ENCODE data around the gene HMG20A.

HMG20A gene

DNA sequence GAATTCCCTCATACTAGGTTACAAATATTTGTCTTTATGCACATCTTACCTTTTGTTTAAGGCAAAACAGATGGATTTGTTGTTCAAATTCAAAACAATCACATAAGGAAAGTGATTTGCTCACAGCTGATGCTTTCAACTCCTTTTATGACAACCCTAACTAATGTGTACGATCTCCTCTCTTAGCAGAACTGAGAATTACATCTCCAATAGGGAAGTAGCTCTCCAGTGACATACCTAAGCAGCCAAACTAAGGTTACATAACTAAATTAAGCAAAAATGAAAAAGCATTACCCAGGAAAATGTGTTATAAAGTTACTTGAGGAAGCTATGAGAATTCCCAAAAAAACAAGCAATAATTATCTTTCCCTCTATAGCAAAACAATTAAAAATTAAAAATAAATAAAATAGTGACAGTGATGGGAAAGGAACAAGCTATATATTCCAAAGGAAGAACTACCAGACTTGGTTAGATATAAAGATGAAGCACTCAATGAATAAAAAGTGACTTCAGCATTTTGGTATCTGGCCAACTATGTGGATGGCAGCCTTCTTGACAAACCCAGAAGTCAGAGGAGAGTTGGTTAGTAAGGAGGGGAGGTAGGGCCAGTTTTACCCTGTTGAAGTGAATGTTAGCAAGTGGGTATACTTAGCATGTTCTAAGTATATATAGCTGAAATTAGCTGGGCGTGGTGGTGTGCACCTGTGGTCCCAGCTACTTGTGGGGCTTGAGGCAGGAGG lies 33.2 kb upstream of the HMG20A start:
- Histone ChIP-seq H3K79me2 (ENCODE audit: insufficient read depth, low read length) (peaks cover 12% of the 10 kb centered on the region; the same call in 1 of the 2 replicates), H3K4me2 (ENCODE audit: low read depth, low read length, poor library complexity, severe bottlenecking) (no peak overlapping the region)

DNA sequence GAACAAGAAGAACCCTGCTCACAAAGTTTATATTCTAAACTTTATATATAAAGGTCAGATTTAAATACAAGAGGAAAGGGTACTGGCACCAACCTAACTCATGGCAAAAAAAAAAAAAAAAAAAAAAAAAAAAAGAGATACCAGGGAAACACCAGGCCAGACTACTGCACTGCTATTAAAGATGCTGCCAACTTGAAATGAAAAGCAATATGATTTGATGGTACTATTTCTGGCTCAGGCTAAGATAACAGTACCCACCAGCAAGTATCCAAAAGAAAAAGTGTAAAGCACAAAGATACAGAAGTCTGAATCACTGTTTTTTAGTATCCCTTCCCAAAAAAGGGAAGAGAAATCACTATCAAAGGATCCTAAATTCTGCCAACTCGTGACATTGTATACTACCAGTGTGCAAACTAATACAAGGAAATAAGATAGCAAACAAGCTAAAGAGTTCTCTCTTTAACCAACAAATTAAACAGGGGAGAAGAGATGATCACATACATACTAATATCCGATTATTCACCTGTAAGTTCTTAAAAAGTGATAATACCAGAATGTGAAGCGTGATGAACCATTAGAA lies 29.2 kb upstream of the HMG20A start:
- Histone ChIP-seq H3K9ac (ENCODE audit: low read depth, low read length, poor library complexity, severe bottlenecking) (no peak overlapping the region), H3K79me2 (ENCODE audit: insufficient read depth, low read length) (peaks cover 34% of the 10 kb centered on the region), H3K4me1 (ENCODE audit: insufficient read depth, low read length, poor library complexity, severe bottlenecking) (no peaks in the 10 kb centered on the region), H3F3A (ENCODE audit: low read depth) (no peaks in the 10 kb centered on the region), H3K4me2 (ENCODE audit: low read depth, low read length, poor library complexity, severe bottlenecking) (no peak overlapping the region), H3K4me3 (ENCODE audit: low read length, poor library complexity, severe bottlenecking) (no peak overlapping the region), H4K20me1 (ENCODE audit: insufficient read depth, low read length, poor library complexity, severe bottlenecking) (no peaks in the 10 kb centered on the region), H3K9me2 (replicated peaks; ENCODE audit: low read depth, low read length) (no peaks in the 10 kb centered on the region), H3K36me3 (ENCODE audit: insufficient read depth, low read length) (no peaks in the 10 kb centered on the region), H3K9me3 (ENCODE audit: insufficient read depth, low read depth, low read length) (peaks cover 16% of the 10 kb centered on the region; the same call in 1 of the 2 replicates), H2AFZ (ENCODE audit: low read length) (no peak overlapping the region), H3K27me3 (ENCODE audit: insufficient read depth, low read length, poor library complexity, severe bottlenecking) (no peaks in the 10 kb centered on the region)
- TF ChIP-seq, protein P1, sequence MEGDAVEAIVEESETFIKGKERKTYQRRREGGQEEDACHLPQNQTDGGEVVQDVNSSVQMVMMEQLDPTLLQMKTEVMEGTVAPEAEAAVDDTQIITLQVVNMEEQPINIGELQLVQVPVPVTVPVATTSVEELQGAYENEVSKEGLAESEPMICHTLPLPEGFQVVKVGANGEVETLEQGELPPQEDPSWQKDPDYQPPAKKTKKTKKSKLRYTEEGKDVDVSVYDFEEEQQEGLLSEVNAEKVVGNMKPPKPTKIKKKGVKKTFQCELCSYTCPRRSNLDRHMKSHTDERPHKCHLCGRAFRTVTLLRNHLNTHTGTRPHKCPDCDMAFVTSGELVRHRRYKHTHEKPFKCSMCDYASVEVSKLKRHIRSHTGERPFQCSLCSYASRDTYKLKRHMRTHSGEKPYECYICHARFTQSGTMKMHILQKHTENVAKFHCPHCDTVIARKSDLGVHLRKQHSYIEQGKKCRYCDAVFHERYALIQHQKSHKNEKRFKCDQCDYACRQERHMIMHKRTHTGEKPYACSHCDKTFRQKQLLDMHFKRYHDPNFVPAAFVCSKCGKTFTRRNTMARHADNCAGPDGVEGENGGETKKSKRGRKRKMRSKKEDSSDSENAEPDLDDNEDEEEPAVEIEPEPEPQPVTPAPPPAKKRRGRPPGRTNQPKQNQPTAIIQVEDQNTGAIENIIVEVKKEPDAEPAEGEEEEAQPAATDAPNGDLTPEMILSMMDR (conservative IDR thresholded peaks at IDR 0.05; ENCODE audit: low read length), result no peak
- no peak for TF ChIP-seq EZH2phosphoT487 (IDR thresholded peaks at IDR 0.05; ENCODE audit: borderline replicate concordance)

More for the DNA sequence above, 33.2 kb upstream of the HMG20A start:
- no peaks in the 10 kb centered on the region for H3F3A ChIP-seq (ENCODE audit: low read depth)
- H3K4me3 ChIP-seq (ENCODE audit: low read length, poor library complexity, severe bottlenecking), result no peak overlapping the region
- TF ChIP-seq EZH2phosphoT487 (IDR thresholded peaks at IDR 0.05; ENCODE audit: borderline replicate concordance), result no peak
- TF ChIP-seq, protein P1 (conservative IDR thresholded peaks at IDR 0.05; ENCODE audit: low read length), result no peak
- no peaks in the 10 kb centered on the region for H3K9me3 ChIP-seq (ENCODE audit: insufficient read depth, low read depth, low read length)
- no peaks in the 10 kb centered on the region for H4K20me1 ChIP-seq (ENCODE audit: insufficient read depth, low read length, poor library complexity, severe bottlenecking)
- H3K9ac ChIP-seq (ENCODE audit: low read depth, low read length, poor library complexity, severe bottlenecking), result no peak overlapping the region
- H3K36me3 ChIP-seq (ENCODE audit: insufficient read depth, low read length), result no peaks in the 10 kb centered on the region
- no peaks in the 10 kb centered on the region for H3K4me1 ChIP-seq (ENCODE audit: insufficient read depth, low read length, poor library complexity, severe bottlenecking)
- H3K9me2 ChIP-seq (replicated peaks; ENCODE audit: low read depth, low read length), result no peaks in the 10 kb centered on the region
- no peaks in the 10 kb centered on the region for H3K27me3 ChIP-seq (ENCODE audit: insufficient read depth, low read length, poor library complexity, severe bottlenecking)
- no peak overlapping the region for H2AFZ ChIP-seq (ENCODE audit: low read length)

DNA sequence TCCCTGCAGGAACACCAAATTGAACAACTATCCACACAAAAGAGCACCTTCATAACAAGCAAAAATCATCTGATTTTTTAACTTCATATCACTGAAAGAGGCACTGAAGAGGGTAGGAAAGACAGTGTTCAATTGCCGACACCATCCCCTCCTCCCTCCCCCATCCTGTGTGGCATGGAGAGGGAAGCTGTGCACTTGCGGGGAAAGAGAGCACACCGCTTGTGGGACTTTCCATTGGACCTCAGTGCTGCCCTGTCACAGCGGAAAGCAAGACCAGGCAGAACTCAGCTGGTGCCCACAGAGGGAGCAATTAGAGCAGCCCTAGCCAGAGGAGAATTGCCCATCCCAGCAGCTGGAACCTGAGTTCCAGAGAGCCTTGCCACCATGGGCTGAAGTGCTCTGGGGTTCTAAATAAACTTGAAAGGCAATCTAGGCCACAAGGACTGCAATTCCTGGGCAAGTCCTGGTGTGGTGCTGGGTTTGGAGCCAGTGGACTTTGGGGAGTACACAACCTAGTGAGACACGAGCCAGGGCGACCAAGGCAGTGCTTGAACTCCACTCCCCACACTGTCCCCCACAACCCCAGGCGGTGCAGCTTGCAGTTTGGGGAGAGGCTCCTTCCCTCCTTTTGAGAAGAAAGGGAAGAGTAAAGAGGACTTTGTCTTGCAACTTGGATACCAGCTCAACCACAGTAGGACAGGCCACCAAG lies 27.8 kb upstream of the HMG20A start:
- Histone ChIP-seq H2AFZ (ENCODE audit: low read length) (no peak overlapping the region), H3F3A (ENCODE audit: low read depth) (no peaks in the 10 kb centered on the region), H3K36me3 (ENCODE audit: insufficient read depth, low read length) (no peaks in the 10 kb centered on the region), H3K79me2 (ENCODE audit: insufficient read depth, low read length) (peaks cover 38% of the 10 kb centered on the region), H3K4me1 (ENCODE audit: insufficient read depth, low read length, poor library complexity, severe bottlenecking) (no peaks in the 10 kb centered on the region), H3K9me3 (ENCODE audit: insufficient read depth, low read depth, low read length) (peaks cover 16% of the 10 kb centered on the region; the same call in 1 of the 2 replicates), H3K4me2 (ENCODE audit: low read depth, low read length, poor library complexity, severe bottlenecking) (no peak overlapping the region), H4K20me1 (ENCODE audit: insufficient read depth, low read length, poor library complexity, severe bottlenecking) (no peaks in the 10 kb centered on the region), H3K27me3 (ENCODE audit: insufficient read depth, low read length, poor library complexity, severe bottlenecking) (no peaks in the 10 kb centered on the region), H3K4me3 (ENCODE audit: low read length, poor library complexity, severe bottlenecking) (no peak overlapping the region), H3K9me2 (replicated peaks; ENCODE audit: low read depth, low read length) (no peaks in the 10 kb centered on the region), H3K9ac (ENCODE audit: low read depth, low read length, poor library complexity, severe bottlenecking) (no peak overlapping the region)
- no peak for TF ChIP-seq EZH2phosphoT487 (IDR thresholded peaks at IDR 0.05; ENCODE audit: borderline replicate concordance)
- TF ChIP-seq, protein P1 (conservative IDR thresholded peaks at IDR 0.05; ENCODE audit: low read length), result no peak
